ENCODE measurements around the gene FMNL1.

DNA sequence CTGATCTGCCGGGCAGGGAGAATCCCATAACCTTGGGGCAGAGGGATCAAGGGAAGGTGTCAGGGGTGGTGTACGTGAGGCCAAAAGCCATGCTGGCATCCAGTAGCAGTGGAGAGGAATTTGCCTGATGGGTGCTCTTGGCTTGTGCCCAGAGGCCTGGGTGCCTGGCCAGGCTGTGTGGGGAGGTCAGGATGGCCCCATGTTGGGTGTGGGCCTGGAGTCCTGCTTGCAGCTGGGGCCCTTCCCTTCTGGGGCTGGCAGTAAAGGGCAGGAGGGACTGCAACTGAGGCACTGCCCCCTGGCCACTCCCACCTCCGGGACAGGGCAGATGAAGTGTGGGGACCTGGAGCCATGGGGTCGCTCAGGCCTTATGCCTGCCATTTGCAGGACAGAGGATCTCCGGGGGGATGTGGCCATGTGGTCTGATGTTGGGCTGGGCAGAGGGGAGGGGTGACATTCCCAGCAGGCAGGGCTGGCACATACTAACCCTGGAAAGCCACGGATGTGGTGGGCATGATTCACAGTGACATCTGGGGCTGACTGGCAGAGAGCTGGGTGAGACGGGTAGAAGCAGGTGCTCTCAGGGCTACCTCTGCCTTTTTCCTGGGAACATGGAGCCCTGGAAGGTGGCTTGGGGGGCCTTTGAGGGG, 3.5 kb downstream of the FMNL1 start:
- TF ChIP-seq POLR2A (IDR thresholded peaks at IDR 0.05) = no peak
- TF ChIP-seq, protein P1, sequence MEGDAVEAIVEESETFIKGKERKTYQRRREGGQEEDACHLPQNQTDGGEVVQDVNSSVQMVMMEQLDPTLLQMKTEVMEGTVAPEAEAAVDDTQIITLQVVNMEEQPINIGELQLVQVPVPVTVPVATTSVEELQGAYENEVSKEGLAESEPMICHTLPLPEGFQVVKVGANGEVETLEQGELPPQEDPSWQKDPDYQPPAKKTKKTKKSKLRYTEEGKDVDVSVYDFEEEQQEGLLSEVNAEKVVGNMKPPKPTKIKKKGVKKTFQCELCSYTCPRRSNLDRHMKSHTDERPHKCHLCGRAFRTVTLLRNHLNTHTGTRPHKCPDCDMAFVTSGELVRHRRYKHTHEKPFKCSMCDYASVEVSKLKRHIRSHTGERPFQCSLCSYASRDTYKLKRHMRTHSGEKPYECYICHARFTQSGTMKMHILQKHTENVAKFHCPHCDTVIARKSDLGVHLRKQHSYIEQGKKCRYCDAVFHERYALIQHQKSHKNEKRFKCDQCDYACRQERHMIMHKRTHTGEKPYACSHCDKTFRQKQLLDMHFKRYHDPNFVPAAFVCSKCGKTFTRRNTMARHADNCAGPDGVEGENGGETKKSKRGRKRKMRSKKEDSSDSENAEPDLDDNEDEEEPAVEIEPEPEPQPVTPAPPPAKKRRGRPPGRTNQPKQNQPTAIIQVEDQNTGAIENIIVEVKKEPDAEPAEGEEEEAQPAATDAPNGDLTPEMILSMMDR (IDR thresholded peaks at IDR 0.05) = no peak

Data from adrenal gland (tissue), 5 donors.